ENCODE data around the gene KRT77. TPM values are rescaled to one million over a fixed set of nuclear protein-coding genes. Genes with fewer than 3 reads are reported as not detected.

Gene KRT77
- total RNA-seq, 1 donor from 2014 or later: not detected

DNA sequence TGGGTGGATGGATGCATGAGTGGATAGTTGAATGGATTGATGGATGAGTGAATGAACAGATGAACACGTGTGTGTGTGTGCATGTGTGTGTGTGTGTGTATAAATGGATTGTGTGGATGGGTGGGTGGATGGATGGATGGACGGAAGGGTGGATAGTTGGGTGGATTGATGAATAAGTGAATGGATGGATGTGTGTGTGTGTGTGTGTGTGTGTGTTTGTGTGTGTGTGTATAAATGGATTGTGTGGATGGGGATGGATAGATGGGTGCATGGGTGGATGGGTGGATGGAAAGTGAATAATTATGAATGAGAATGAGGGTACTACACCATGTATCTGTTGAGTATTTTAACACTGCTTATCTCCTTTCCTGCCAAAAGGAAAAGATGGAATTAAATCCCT is 986 bp downstream of the KRT77 start:
- H3K4me3 ChIP-seq (ENCODE audit: low read depth, low read length): no peak overlapping the region
- DNase-seq (ENCODE audit: low read depth): no peak
- TF ChIP-seq, protein P1, sequence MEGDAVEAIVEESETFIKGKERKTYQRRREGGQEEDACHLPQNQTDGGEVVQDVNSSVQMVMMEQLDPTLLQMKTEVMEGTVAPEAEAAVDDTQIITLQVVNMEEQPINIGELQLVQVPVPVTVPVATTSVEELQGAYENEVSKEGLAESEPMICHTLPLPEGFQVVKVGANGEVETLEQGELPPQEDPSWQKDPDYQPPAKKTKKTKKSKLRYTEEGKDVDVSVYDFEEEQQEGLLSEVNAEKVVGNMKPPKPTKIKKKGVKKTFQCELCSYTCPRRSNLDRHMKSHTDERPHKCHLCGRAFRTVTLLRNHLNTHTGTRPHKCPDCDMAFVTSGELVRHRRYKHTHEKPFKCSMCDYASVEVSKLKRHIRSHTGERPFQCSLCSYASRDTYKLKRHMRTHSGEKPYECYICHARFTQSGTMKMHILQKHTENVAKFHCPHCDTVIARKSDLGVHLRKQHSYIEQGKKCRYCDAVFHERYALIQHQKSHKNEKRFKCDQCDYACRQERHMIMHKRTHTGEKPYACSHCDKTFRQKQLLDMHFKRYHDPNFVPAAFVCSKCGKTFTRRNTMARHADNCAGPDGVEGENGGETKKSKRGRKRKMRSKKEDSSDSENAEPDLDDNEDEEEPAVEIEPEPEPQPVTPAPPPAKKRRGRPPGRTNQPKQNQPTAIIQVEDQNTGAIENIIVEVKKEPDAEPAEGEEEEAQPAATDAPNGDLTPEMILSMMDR (conservative IDR thresholded peaks at IDR 0.05; ENCODE audit: low read depth, low read length): no peak

GRCh38 chr12:52701281-52701680 is 2.0 kb downstream of the KRT77 start:
- TF ChIP-seq, protein P1 (conservative IDR thresholded peaks at IDR 0.05; ENCODE audit: low read depth, low read length): no peak
- no peak overlapping the region for H3K4me3 ChIP-seq (ENCODE audit: low read depth, low read length)

GRCh38 chr12:52699960-52700359 is 3.4 kb downstream of the KRT77 start:
- DNase-seq (ENCODE audit: low read depth): no peak
- H3K4me3 ChIP-seq (ENCODE audit: low read depth, low read length): no peak overlapping the region
- TF ChIP-seq, protein P1 (conservative IDR thresholded peaks at IDR 0.05; ENCODE audit: low read depth, low read length): no peak

More at GRCh38 chr12:52701281-52701680, 2.0 kb downstream of the KRT77 start:
- no peak for DNase-seq (ENCODE audit: low read depth)

- TF ChIP-seq, protein P1 (conservative IDR thresholded peaks at IDR 0.05; ENCODE audit: low read depth, low read length): no peak
- no peak overlapping the region for H3K4me3 ChIP-seq (ENCODE audit: low read depth, low read length)
- DNase-seq (ENCODE audit: low read depth): no peak
Observed at GRCh38 chr12:52699373-52699772, 4.0 kb downstream of the KRT77 start.

- no peak overlapping the region for H3K4me3 ChIP-seq (ENCODE audit: low read depth, low read length)
- DNase-seq (ENCODE audit: low read depth): no peak
- TF ChIP-seq, protein P1 (conservative IDR thresholded peaks at IDR 0.05; ENCODE audit: low read depth, low read length): no peak
Observed at GRCh38 chr12:52698651-52699340, 4.5 kb downstream of the KRT77 start.

DNA sequence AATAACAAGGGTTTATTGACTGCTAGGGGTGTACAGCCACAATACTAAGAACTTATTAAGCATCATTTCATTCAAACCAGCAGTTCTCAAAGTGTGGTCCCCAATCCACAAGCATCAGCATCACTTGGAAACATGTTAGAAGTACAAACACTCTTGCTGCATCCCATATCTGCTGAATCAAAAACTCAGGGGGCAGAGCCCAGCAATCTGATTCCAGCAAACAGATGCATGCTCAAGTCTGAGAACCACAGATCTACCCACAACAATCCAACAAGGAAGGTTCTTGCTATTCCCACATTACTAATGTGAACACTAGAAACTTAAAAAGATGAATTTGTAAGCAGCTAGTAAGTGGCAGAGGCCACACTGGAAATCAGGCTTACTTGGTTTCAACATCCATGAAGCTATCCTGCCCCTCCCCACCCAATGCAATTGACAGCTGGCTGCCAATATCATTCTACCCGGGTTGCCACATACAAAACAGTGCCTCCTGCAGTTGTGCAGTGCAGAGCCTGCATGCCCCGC is 6.2 kb downstream of the KRT77 start:
- TF ChIP-seq, protein P1 (conservative IDR thresholded peaks at IDR 0.05; ENCODE audit: low read depth, low read length): no peak
- DNase-seq (ENCODE audit: low read depth): no peak
- no peak overlapping the region for H3K4me3 ChIP-seq (ENCODE audit: low read depth, low read length)

- DNase-seq (ENCODE audit: low read depth): no peak
- H3K4me3 ChIP-seq (ENCODE audit: low read depth, low read length): no peak overlapping the region
- TF ChIP-seq, protein P1 (conservative IDR thresholded peaks at IDR 0.05; ENCODE audit: low read depth, low read length): no peak
Observed at GRCh38 chr12:52696588-52696987, 6.7 kb downstream of the KRT77 start.
